GM21717 (cell line): ENCODE measurements around the gene FYCO1.
"Not testable (repeated sequence)": the region's sequence is repeated elsewhere in the genome, so short reads cannot be mapped to it uniquely, and the experiment has no call there.

Experiments used
- ATAC-seq: cut with Tn5 transposase; IDR thresholded peaks from one replicate; pipeline ENCODE4 v1.9.1; 2021; ENCODE audit warnings: mild to moderate bottlenecking, moderate library complexity; ENCODE audit not compliant: unreplicated experiment

FYCO1 gene

GRCh38 chr3:45995236-45996192, at the start of gene FYCO1:
Gene FYCO1 (minus strand): TSS chr3:45995824. CDS start chr3:45984910, 10,914 bp downstream.
- peak; percentile 88 for ATAC-seq

- ATAC-seq = no peak
Measured at GRCh38 chr3:46038916-46039315, 43.3 kb upstream of the FYCO1 start.

GRCh38 chr3:46038071-46038470, 42.4 kb upstream of the FYCO1 start:
- not testable (repeated sequence) for ATAC-seq

- no peak for ATAC-seq
Measured at GRCh38 chr3:46036191-46036590, 40.6 kb upstream of the FYCO1 start.

GRCh38 chr3:46031747-46032146, 36.1 kb upstream of the FYCO1 start:
- no peak for ATAC-seq

- ATAC-seq = no peak
Measured at GRCh38 chr3:46031269-46031668, 35.6 kb upstream of the FYCO1 start.

- ATAC-seq = no peak
Measured at GRCh38 chr3:46030626-46031025, 35.0 kb upstream of the FYCO1 start.

GRCh38 chr3:46029953-46030543, 34.4 kb upstream of the FYCO1 start:
- no peak for ATAC-seq

GRCh38 chr3:46027736-46028397, 32.2 kb upstream of the FYCO1 start:
- no peak for ATAC-seq

- no peak for ATAC-seq
Measured at GRCh38 chr3:46027021-46027705, 31.5 kb upstream of the FYCO1 start, which contains the start of gene XCR1. Gene XCR1 (minus strand): TSS chr3:46027483. CDS start chr3:46021947, 5,536 bp downstream.

- ATAC-seq = no peak
Measured at GRCh38 chr3:46025139-46025538, 29.5 kb upstream of the FYCO1 start.

GRCh38 chr3:46024131-46024530, 28.5 kb upstream of the FYCO1 start:
- no peak for ATAC-seq

- no peak for ATAC-seq
Measured at GRCh38 chr3:46022909-46023785, 27.5 kb upstream of the FYCO1 start.

GRCh38 chr3:46021516-46021915, 25.9 kb upstream of the FYCO1 start:
- no peak for ATAC-seq

- ATAC-seq = no peak
Measured at GRCh38 chr3:46020766-46021510, 25.3 kb upstream of the FYCO1 start.

GRCh38 chr3:46019707-46020106, 24.1 kb upstream of the FYCO1 start:
- no peak for ATAC-seq

- no peak for ATAC-seq
Measured at GRCh38 chr3:46017720-46018119, 22.1 kb upstream of the FYCO1 start.

GRCh38 chr3:46013316-46014094, 17.9 kb upstream of the FYCO1 start:
- no peak for ATAC-seq
